Kidney capillary endothelial cell (primary cell): ENCODE results near the gene ZDHHC4.
A peak's percentile ranks its signal among the peaks of the same experiment; 100 is the strongest.

Source experiments
- DNase-seq: peaks from one replicate; pipeline ENCODE4 v3.0.0-alpha.2; 2018; ENCODE audit warnings: low spot score

ZDHHC4 gene

GRCh38 chr7:6577369-6578113 is at the start of gene ZDHHC4:
TSS of gene ZDHHC4 (plus strand) at chr7:6577454. CDS start at chr7:6580562, 3,108 bp downstream.
- DNase-seq, result peak; percentile 92

DNA sequence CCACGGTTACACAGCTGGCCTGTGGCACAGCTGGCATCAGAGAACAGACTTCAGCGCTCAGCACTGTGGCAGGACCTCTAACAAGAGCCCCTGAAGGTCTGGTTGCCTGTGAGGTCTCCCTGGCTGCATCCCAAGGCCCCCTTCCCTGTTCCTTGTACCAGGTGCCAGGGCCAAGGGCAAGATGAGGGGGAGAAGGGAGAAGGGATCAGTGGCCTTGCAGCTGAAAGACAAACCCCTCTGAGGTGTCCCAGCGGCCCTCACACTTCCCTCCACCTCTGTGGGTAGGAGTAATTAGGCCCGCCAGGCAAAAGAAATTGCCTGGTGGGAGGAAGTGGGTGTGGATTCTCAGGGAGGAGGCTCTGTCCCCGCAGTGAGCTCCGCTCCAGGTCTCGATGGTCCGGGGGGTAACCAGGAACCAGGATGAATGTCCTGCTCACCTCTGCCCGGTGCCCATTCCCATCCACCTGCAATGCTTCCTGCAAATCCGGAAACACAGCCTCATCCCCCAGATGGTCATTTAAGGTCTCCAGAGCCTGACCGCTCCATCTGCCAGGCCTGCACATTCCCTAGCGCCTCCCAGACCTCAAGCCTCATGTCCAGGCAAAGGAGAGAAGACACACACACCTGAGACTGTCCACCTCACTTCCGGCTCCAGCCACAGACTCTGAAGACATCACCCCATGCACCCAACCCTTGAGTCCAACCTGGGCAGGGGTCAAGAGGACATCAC is 48.7 kb upstream of the ZDHHC4 start:
- no peak for DNase-seq

- no peak for DNase-seq
These were observed 47.6 kb upstream of the ZDHHC4 start for GRCh38 chr7:6529643-6530042.

GRCh38 chr7:6530626-6531491 is 46.4 kb upstream of the ZDHHC4 start:
- no peak for DNase-seq

- no peak for DNase-seq
These were observed 45.6 kb upstream of the ZDHHC4 start for GRCh38 chr7:6531492-6532279.

GRCh38 chr7:6532516-6532915 is 44.7 kb upstream of the ZDHHC4 start:
- DNase-seq, result no peak

GRCh38 chr7:6533893-6534495 is 43.3 kb upstream of the ZDHHC4 start:
- no peak for DNase-seq

- DNase-seq, result no peak
These were observed 40.7 kb upstream of the ZDHHC4 start for GRCh38 chr7:6536262-6537260.

DNA sequence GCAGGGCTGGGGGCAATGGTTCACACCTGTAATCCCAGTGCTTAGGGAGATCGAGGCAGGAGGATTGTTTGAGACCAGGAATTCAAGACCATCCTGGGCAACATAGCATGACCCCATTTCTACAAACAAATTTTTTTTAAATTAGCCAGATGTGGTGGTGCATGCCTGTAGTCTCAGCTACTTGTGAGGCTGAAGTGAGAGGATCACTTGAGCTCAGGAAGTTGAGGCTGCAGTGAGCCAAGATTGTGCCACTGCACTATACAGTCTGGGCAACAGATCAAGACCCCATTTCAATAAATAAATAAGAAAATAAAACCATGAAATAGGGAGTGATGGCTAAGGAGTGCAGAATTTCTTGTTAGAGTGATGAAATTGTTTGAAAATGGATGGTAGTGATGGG is 34.9 kb upstream of the ZDHHC4 start:
- DNase-seq, result no peak

GRCh38 chr7:6545398-6546126 is 31.7 kb upstream of the ZDHHC4 start:
- DNase-seq, result no peak

DNA sequence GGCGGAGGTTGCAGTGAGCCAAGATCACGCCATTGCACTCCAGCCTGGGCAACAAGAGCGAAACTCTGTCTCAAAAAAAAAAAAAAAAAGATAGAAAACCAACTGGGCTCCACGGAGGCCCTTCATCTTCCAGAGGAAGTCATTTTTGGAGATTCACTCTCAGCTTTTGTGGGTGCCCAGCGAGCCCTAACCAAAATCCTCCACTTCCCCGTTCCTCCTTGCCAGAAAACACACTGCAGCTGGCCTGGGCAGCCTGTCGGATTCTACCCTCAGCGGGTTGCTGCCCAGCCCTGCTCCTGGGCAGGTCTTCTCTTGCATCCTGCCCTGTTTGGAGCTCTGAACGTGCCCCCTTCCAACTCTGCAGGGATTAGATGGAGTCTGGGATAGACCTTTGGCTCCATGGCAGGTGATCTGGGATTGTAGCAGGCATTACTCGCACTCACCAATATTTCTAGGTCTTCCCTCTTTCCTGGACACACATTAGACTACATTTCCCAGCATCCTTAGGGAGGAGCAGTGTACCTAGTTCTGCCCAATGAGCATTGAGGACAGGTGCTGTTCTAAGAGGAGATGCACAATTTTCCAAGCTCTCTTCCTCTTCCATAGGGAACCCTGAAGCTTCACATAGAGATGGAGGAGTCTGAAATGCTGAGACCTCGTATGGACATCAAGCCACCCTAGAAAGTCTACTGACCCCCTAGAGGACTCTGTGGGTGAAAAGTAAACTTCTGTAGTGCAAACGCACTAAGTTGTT is 30.6 kb upstream of the ZDHHC4 start:
- DNase-seq, result no peak

GRCh38 chr7:6547400-6547799 is 29.9 kb upstream of the ZDHHC4 start:
- DNase-seq, result no peak

- DNase-seq, result no peak
These were observed 26.2 kb upstream of the ZDHHC4 start, which contains the start of gene GRID2IP for GRCh38 chr7:6551016-6551511. TSS of gene GRID2IP (minus strand) at chr7:6551461. CDS start at chr7:6551436, 25 bp downstream.

- DNase-seq, result no peak
These were observed 23.7 kb upstream of the ZDHHC4 start for GRCh38 chr7:6553448-6554044.

DNA sequence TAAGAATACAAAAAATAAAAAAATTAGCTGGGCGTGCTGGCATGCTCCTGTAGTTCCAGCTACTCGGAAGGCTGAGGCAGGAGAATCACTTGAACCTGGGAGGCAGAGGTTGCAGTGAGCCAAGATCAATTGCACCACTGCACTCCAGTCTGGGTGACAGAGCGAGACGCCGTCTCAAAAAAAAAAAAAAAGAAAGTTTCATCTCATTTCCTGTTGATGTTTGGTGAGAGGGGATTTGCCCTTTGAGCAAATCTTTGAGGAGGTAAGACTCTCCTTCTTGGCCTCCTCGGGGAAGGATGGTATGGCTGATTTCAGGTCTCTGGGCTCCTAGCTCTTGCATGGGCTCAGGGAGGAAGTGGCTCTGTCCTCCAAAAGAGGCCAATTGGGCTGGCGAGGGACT is 22.4 kb upstream of the ZDHHC4 start:
- DNase-seq, result no peak

DNA sequence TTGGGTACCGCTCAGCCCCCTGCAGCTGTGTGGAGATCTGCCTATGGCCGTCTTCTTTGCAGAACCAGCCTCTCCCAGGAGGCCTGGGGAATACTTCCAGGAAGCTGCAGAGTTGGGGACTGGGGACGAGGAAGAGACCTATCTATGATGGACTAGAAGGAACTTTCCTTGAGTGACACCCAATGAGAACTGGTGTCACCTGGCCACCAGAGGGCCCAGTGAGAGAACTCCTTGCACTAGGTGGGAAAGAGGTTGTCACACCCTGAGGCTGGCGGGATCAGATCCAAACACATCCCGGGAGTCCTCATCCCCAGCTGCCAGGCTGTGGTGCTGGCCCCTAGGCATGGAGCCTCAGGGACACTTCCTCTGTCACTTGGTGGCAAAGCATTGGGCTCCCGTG is 21.1 kb upstream of the ZDHHC4 start:
- DNase-seq, result no peak

GRCh38 chr7:6558837-6559236 is 18.4 kb upstream of the ZDHHC4 start:
- peak; percentile 43 for DNase-seq

- no peak for DNase-seq
These were observed 17.4 kb upstream of the ZDHHC4 start for GRCh38 chr7:6559896-6560295.
